IPS-20b (cell line): Measurements from ENCODE around the gene DYRK3.

Experiments used
- H3K27ac ChIP-seq: one replicate; pipeline ENCODE4 v1.5.1; 2013; ENCODE audit warnings: low read length
- H3K27me3 ChIP-seq: 2 replicates; pipeline ENCODE4 v1.6.1; 2013; ENCODE audit warnings: mild to moderate bottlenecking, low read length, inconsistent platforms; ENCODE audit not compliant: insufficient read depth
- H3K36me3 ChIP-seq: 2 replicates; pipeline ENCODE4 v1.6.1; 2013; ENCODE audit warnings: low read depth, mild to moderate bottlenecking, inconsistent platforms, low read length, moderate library complexity; ENCODE audit not compliant: insufficient read depth
- H3K4me1 ChIP-seq: 2 replicates; pipeline ENCODE4 v1.6.1; 2013; ENCODE audit warnings: mild to moderate bottlenecking, control low read depth, inconsistent platforms, low read length, moderate library complexity; ENCODE audit not compliant: insufficient read depth
- H3K4me3 ChIP-seq: 2 replicates; pipeline ENCODE4 v1.5.1; 2013; ENCODE audit warnings: mild to moderate bottlenecking, low read length, inconsistent platforms
- H3K9ac ChIP-seq: 2 replicates; pipeline ENCODE4 v1.6.1; 2013; ENCODE audit warnings: low read depth, mild to moderate bottlenecking, inconsistent platforms, low read length, moderate library complexity
- H3K9me3 ChIP-seq: 2 replicates; pipeline ENCODE4 v1.6.1; 2013; ENCODE audit warnings: mild to moderate bottlenecking, low read depth, low read length, inconsistent platforms; ENCODE audit not compliant: insufficient read depth

Gene DYRK3

DNA sequence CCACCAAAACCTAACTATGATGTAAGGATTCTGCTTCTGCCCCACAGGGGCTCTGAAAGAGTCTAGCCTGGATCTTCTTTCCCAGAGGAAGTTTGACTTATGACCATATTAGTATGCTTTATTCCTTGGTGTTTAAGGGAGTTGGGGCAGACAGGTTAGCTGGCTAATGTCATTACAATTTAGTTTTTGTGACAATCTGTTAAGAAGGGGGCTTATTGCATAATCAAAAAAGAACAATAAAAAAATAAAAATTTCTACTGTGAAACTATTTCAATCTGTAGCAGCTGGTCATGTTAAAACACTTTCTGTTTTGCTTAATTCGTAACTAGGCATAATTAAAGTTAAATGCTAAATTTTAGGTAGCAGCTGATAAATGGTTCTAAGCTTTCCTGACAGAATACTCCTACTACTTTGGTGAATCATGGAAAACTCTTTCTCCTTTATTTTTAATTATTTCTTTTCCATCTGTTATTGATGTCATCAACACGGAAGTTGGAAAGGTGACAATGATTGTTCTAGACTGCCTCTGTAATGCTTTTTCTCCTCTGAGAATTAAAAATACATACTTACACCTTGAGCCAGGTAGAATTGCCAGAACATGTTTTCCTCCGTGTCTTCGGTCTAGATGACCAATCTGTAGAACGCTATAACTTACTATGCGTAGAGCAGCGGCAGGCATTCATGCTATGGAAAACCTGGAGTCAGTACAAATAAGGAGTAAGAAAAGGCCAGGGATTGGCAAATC lies 18.6 kb downstream of the DYRK3 start:
- no peaks in the 10 kb centered on the region for H3K9me3 ChIP-seq

DNA sequence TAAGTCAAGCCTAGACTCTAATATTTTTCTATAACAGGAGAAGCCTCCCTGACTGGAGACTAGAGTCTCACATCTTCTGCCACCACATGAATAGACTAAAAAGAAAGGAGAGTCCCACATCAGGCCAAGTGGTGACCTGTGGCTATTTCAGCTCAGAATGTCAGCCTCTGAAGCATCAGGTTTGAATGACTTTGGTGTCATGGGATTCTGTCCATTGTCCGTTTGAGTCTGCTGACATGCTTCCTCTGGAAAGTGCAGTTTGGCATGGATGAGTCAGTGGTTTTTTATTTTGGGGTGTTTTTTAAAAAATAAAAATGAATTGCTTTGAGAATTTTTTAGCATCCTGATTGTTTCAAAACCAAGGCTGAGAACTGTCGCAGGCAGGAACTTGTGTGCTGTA lies 19.5 kb downstream of the DYRK3 start:
- Histone ChIP-seq H3K4me1 (peaks cover 8% of the 10 kb centered on the region), H3K36me3 (no peaks in the 10 kb centered on the region), H3K9ac (no peak overlapping the region), H3K4me3 (no peak overlapping the region), H3K9me3 (no peaks in the 10 kb centered on the region), H3K27ac (no peak overlapping the region), H3K27me3 (peaks cover 31% of the 10 kb centered on the region)

More for the DNA sequence above, 18.6 kb downstream of the DYRK3 start:
- no peak overlapping the region for H3K27ac ChIP-seq
- H3K36me3 ChIP-seq = no peaks in the 10 kb centered on the region
- H3K4me1 ChIP-seq = peaks cover 7% of the 10 kb centered on the region
- peaks cover 21% of the 10 kb centered on the region for H3K27me3 ChIP-seq
- no peak overlapping the region for H3K9ac ChIP-seq
- no peak overlapping the region for H3K4me3 ChIP-seq

DNA sequence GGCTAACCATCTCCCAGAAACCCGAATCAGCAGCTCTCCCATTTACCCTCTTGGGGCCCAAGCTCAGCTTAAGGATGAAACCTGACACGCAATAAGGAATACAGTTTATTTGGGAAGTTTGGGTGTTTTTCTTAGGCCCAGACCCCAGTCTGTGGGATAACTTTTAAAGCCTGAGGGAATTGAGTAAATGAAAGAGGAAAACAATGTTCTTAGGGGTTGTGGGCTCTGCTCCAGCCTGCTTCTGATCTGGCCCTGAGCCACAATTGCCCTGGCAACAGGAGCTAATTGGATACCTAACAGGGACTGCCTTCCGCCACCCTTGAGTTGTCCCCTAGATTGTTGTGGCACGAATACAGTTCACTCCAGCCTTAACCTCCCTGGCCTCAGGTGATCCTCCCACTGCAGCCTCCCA lies 20.1 kb downstream of the DYRK3 start:
- Histone ChIP-seq H3K4me1 (peaks cover 8% of the 10 kb centered on the region), H3K9ac (no peak overlapping the region)

DNA sequence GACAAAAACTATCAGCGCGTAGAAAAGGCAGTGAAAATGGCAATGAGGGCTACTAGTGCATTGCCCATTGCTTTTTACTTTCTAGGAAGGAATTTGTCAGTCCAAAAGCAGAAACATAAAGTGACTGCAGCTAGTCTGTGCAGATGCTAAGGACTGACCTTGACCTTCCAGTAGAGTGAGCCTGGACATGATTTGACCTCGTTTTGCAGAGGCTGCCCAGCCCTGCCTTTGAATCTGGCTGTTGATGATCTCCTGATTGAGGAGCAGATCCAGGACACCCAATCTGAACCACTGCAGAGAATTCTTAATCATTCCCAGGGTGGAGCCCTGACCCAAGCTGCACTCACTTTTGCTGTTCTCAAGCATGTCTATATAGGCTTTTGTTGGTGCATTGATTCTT lies 21.6 kb downstream of the DYRK3 start:
- H3K27ac ChIP-seq = no peak overlapping the region
- no peak overlapping the region for H3K9ac ChIP-seq
- H3K9me3 ChIP-seq = no peaks in the 10 kb centered on the region
- peaks cover 36% of the 10 kb centered on the region for H3K27me3 ChIP-seq
- peaks cover 8% of the 10 kb centered on the region for H3K4me1 ChIP-seq
- H3K36me3 ChIP-seq = no peaks in the 10 kb centered on the region
- H3K4me3 ChIP-seq = no peak overlapping the region

More for the DNA sequence above, 20.1 kb downstream of the DYRK3 start:
- no peaks in the 10 kb centered on the region for H3K36me3 ChIP-seq
- no peak overlapping the region for H3K4me3 ChIP-seq
- H3K27me3 ChIP-seq = peaks cover 36% of the 10 kb centered on the region
- no peaks in the 10 kb centered on the region for H3K9me3 ChIP-seq
- H3K27ac ChIP-seq = no peak overlapping the region

DNA sequence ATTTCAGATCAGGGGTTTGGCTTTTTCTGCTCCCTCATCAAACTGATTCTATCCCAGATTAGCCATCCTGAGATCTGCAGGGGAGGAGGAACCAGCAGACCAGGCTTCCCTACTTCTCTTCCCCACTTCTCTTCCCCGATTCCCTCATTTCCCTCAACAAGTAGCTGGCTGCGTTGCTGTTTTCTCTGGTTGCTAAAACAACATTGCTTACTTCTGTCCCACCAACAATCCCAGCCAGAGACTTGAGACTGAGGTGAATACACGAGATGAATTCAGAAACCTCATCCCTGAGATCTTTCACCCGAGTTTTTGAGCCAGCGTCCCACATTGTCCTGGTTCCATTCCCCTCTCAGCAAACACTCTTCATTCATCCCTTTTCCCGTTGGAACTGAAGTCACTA lies 22.4 kb downstream of the DYRK3 start:
- no peaks in the 10 kb centered on the region for H3K9me3 ChIP-seq

DNA sequence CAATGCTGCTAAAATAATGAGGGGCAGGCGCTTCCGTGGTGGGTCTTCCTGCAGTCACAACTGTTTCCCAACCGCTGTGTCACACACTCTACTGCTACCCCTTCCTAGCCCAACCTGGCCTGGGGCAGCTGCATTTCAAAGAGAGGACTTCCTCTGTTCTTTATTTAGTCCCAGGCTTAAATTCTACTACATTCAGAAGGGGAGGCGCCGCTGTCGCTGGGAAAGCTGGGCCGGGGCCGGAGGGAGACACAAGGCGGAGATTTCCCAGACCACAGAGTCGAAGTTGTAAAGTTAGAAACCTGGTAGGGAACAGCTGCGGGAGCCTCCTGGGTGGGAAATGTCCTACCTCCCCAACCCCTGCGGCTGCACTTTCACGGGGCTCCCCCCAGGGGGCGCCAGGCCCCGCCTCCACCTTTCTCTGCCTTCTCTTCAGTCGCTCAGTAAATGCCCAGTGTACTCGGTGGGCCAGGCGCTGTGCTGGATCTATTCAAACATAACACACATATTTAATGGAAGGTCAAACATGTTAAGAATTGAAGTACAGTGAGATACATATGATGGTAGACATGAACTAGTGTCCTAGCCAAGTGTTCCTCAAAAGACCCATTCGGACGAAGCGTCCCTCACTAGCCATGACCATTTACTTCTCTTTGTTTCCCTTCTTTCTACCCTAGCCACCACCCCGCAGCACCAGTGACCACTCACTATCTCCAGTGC lies 23.1 kb downstream of the DYRK3 start:
- Histone ChIP-seq H3K36me3 (no peaks in the 10 kb centered on the region), H3K27me3 (peaks cover 51% of the 10 kb centered on the region), H3K9ac (no peak overlapping the region), H3K4me3 (peak overlapping the region; percentile 52), H3K9me3 (no peaks in the 10 kb centered on the region), H3K27ac (no peak overlapping the region), H3K4me1 (peaks cover 8% of the 10 kb centered on the region)

More for the DNA sequence above, 22.4 kb downstream of the DYRK3 start:
- no peak overlapping the region for H3K27ac ChIP-seq
- H3K9ac ChIP-seq = no peak overlapping the region
- H3K4me3 ChIP-seq = peak overlapping the region; percentile 52
- peaks cover 8% of the 10 kb centered on the region for H3K4me1 ChIP-seq
- H3K27me3 ChIP-seq = peaks cover 44% of the 10 kb centered on the region
- no peaks in the 10 kb centered on the region for H3K36me3 ChIP-seq

DNA sequence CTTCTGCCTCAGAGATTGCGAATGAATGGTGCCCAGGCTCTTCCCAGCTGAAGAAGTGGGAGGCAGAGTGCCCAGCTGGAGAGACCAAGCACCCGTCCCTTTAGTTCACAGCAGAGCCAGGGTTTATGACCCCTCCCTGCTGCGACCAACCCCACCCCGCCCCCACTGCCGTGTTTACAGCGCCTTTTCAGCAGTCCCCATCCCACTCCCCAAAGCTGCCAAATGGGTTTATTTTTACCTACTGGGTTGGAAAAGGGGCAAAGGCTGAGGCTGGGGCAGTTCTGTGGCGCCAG lies 23.6 kb downstream of the DYRK3 start:
- Histone ChIP-seq H3K4me1 (peaks cover 8% of the 10 kb centered on the region), H3K4me3 (peak overlapping the region; percentile 52), H3K27me3 (peaks cover 56% of the 10 kb centered on the region), H3K9me3 (no peaks in the 10 kb centered on the region), H3K27ac (no peak overlapping the region), H3K9ac (no peak overlapping the region), H3K36me3 (no peaks in the 10 kb centered on the region)

DNA sequence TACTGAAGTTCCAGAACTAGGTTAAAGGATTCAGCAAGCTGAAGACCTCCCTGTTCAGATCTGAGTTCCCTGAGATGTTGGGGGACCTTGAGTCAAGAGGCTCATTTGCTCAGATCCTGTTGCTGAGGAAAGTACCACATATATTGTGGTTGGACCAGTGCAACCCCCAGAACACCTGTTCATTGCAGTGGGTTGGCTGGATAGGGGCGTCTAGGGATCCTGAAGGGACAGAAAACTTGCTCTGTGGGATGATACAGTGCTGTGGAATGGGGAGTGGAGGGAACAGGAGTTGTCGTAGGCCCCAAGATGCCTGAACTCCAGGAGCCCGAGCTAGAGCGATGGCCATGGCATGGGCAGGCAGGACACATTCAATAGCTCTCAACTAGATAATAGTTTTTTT lies 24.8 kb downstream of the DYRK3 start:
- Histone ChIP-seq H3K36me3 (no peaks in the 10 kb centered on the region), H3K27me3 (peaks cover 64% of the 10 kb centered on the region), H3K4me1 (peaks cover 8% of the 10 kb centered on the region), H3K27ac (no peak overlapping the region), H3K9me3 (no peaks in the 10 kb centered on the region), H3K9ac (no peak overlapping the region), H3K4me3 (no peak overlapping the region)

DNA sequence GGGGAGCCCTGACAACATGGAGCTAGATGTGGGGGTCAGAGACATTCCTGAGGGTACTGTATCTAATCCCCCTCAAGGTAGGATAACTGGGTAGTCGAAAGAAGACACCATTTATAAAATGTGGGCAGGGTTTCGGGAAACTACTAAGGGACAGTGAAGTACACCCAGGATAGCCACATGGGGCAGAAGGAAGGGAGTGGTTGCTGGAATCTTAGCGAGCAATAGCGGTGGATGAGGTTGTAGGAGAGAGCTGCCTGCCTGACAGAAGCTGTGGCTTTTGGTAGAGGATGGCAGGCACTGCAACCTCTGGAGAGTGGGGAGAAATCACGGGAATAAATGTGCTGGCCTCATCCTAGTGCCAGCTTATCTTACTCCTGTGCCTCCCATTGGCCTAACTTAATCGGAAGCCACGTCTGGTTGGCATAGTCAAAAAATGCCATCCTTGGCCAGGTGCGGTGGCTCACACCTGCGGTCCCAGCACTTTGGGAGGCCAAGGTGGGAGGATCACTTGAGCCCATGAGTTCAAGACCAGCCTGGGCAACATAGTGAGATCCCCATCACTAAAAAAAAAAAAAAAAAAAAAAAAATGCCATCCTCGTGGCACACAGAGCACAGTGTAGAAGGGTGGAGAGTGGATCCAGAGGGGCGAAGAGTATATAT lies 26.0 kb downstream of the DYRK3 start:
- Histone ChIP-seq H3K9me3 (no peaks in the 10 kb centered on the region), H3K4me3 (no peak overlapping the region), H3K27ac (no peak overlapping the region), H3K27me3 (peaks cover 64% of the 10 kb centered on the region), H3K4me1 (peaks cover 8% of the 10 kb centered on the region), H3K9ac (no peak overlapping the region), H3K36me3 (no peaks in the 10 kb centered on the region)

DNA sequence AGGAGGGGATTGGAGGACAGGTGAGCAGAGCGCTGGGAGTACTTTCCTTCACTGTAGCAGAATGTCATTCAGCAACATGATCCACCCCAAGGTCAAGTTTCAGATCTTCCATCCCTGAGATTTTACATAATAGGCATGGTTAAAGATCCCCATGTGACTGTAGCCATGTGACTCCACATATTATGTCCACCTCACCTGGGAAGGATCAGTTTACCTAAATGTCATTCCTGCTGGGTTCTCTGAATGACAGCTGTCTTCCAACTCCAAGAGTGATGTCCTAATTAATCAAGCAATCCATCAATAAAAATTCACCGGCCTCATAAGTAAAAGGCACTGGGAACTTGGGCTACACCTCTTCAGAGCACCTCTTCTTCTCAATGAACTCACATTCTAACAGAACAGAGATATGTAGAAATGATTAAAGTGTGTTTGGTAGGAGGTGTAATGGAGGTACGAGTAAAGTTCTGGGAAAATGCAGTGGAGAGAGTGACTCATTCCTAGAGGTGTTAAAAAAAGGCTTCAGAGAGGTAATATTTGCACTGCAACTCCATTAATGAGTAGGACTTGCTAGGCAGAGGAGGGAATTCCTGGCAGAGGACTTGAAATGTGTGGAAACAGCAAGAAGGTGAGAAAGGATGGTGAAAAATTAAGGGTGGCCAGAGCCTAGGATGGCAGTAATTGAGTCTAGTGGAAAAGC lies 27.2 kb downstream of the DYRK3 start:
- Histone ChIP-seq H3K27ac (no peak overlapping the region), H3K27me3 (peaks cover 55% of the 10 kb centered on the region), H3K9me3 (no peaks in the 10 kb centered on the region), H3K4me1 (peaks cover 8% of the 10 kb centered on the region), H3K4me3 (no peak overlapping the region), H3K36me3 (no peaks in the 10 kb centered on the region), H3K9ac (no peak overlapping the region)

DNA sequence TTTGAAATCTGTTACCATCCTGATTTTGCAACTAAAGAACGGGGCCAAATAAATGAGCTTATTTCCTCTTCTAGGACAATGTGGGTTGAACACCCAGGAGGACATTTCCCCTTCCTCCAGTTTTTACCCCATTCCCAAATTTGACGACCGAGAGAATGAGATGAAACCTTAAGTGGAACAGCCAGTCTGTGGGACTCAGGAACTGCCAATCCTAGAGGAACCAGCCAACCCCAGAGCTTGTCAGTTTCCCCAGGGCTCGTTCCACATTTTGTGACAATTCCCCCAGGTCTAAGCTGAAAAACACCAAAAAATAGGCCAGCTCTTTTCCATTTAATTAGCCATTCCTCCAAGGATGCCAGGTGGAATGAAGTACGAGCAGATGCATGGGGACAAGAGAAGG lies 28.0 kb downstream of the DYRK3 start:
- H3K4me3 ChIP-seq = peak overlapping the region; percentile 60; the same call in 1 of the 2 replicates
- H3K27me3 ChIP-seq = peaks cover 47% of the 10 kb centered on the region
- peaks cover 4% of the 10 kb centered on the region; the same call in 1 of the 2 replicates for H3K4me1 ChIP-seq
- H3K9ac ChIP-seq = no peak overlapping the region
- H3K9me3 ChIP-seq = no peaks in the 10 kb centered on the region
- no peak overlapping the region for H3K27ac ChIP-seq
- no peaks in the 10 kb centered on the region for H3K36me3 ChIP-seq
